ENCODE results near the gene MFAP2.

GRCh38 chr1:16976966-16977365 lies 3.5 kb downstream of the MFAP2 start:
- TF ChIP-seq CTCF (IDR thresholded peaks at IDR 0.05; ENCODE audit: low read depth, low read length) (no peak), POLR2A (IDR thresholded peaks at IDR 0.05; ENCODE audit: extremely low read depth, insufficient read length) (no peak)

Data from NB4 (cell line).